Globus pallidus (tissue), 1 donor: ENCODE data around the gene KCNH2.
"Not testable (repeated sequence)": the region's sequence is repeated elsewhere in the genome, so short reads cannot be mapped to it uniquely, and the experiment has no call there.

Experiments used
- DNase-seq: peaks from one replicate; pipeline ENCODE4 v3.0.0-alpha.2; 2015; ENCODE audit warnings: low spot score

Gene KCNH2, protein sequence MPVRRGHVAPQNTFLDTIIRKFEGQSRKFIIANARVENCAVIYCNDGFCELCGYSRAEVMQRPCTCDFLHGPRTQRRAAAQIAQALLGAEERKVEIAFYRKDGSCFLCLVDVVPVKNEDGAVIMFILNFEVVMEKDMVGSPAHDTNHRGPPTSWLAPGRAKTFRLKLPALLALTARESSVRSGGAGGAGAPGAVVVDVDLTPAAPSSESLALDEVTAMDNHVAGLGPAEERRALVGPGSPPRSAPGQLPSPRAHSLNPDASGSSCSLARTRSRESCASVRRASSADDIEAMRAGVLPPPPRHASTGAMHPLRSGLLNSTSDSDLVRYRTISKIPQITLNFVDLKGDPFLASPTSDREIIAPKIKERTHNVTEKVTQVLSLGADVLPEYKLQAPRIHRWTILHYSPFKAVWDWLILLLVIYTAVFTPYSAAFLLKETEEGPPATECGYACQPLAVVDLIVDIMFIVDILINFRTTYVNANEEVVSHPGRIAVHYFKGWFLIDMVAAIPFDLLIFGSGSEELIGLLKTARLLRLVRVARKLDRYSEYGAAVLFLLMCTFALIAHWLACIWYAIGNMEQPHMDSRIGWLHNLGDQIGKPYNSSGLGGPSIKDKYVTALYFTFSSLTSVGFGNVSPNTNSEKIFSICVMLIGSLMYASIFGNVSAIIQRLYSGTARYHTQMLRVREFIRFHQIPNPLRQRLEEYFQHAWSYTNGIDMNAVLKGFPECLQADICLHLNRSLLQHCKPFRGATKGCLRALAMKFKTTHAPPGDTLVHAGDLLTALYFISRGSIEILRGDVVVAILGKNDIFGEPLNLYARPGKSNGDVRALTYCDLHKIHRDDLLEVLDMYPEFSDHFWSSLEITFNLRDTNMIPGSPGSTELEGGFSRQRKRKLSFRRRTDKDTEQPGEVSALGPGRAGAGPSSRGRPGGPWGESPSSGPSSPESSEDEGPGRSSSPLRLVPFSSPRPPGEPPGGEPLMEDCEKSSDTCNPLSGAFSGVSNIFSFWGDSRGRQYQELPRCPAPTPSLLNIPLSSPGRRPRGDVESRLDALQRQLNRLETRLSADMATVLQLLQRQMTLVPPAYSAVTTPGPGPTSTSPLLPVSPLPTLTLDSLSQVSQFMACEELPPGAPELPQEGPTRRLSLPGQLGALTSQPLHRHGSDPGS

DNA sequence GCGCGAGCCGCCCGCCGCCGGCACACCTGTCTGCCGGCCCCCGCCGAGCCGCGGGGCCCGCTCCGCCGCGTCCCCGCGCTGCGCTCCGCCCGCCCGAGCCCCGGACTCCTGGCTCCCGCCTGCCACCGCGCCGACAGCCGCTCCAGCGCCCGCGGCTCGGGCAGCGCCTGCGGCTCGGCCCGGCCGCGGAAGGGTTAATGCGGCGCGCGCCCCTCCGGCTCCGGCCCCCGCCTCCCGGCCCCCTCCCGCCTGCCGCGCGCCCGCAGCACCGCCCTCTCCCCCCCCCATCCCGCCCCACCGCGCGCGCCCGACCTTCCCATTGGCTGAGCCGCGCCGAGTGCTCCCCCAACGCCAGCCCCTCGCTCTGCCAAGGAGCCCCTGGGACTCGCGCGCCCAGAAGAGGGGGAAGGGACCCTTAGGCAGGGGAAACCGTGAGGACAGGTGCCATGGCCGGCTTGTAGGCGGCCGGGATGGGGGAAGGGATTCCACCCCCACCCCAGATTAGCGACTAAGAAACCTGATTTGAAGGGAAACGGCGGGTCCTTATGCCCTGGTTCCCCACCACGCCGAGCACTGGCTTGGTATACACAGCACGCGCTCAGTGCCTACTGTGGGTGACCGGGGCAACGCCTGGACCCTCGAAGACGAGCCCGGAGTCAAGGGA, at the start of gene KCNH2:
Gene KCNH2, minus strand, starts transcription at position 196 of the 664 bp plus-strand sequence. CDS start 408 bp downstream, outside the sequence.
- DNase-seq = no peak

DNA sequence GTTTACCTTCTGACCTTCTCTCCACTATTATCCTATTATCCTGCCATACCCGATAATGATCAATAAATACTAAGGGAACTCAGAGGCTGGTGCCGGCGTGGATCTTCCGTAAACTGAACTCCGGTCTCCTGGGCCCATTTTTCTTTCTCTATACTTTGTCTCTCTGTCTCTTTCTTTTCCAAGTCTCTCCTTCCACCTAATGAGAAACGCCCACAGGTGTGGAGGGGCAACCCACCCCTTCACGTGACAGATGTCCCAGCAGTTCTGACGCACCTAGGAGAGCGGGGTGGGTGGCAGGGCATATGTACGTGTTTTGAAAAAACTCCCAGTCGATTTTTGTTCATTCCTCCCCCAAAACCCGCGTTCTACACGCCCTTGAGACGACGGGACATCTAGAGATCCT, 49.6 kb upstream of the KCNH2 start:
- not testable (repeated sequence) for DNase-seq

DNA sequence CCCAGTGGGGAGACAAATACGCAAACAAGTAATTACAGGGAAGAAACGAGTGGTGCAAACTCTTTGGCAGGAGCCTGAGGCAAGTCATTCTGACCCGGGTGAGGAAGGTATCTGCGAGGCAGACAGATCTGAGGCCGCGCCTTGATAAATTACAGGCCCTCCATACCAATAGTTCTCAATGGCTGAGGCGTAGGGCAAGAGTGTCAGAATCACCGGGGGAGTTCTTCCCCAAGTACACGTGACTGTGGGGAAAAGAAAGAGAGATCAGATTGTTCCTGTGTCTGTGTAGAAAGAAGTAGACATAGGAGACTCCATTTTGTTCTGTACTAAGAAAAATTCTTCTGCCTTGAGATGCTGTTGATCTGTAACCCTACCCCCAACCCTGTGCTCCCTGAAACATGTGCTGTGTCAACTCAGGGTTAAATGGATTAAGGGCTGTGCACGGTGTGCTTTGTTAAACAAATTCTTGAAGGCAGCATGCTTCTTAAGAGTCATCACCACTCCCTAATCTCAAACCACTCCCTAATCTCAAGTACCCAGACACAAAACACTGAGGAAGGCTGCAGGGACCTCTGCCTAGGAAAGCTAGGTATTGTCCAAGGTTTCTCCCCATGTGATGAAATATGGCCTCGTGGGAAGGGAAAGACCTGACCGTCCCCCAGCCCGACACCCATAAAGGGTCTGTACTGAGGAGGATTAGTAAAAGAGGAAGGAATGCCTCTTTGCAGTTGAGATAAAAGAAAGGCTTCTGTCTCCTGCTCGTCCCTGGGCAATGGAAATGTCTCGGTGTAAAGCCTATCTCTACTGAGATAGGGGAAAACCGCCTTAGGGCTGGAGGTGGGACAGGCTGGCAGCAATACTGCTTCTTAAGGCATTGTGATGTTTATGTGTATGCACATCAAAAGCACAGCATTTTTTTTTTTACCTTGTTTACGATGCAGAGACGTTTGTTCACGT, 48.9 kb upstream of the KCNH2 start:
- not testable (repeated sequence) for DNase-seq

DNA sequence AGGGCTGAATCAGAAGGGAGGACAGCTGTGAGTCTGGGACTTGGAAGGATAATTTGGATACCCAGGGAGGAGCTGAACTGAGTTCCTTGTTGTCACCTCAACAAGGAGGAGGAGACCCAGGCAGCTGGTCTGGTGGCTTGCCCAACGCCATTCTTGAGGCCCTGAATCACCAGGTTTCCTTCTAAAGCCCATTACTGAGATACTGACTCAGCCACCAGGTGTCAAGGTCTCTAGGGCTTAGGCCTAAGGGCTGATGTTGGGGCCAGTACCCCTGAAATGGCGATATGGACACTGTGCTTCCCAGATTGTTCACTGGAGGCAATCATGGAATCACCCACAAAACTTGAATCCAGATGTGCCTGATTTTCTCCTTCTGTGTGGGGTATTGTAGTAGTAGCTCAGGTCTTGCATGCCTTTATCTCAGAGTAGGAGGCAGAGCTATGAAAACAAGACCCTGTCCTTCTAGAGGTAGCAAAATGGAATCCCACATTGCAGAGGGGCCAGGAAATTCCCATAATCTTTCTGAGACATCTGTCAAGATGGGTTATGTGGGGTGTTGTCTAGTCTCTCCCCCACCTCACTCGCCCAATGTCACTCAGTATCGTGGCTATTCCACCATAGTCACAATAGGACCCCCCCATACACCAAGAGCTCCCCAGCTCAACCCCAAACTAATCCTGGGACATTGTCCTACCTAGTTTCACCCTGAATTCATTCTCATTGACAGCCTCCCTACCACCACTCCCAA, 48.0 kb upstream of the KCNH2 start:
- no peak for DNase-seq

DNA sequence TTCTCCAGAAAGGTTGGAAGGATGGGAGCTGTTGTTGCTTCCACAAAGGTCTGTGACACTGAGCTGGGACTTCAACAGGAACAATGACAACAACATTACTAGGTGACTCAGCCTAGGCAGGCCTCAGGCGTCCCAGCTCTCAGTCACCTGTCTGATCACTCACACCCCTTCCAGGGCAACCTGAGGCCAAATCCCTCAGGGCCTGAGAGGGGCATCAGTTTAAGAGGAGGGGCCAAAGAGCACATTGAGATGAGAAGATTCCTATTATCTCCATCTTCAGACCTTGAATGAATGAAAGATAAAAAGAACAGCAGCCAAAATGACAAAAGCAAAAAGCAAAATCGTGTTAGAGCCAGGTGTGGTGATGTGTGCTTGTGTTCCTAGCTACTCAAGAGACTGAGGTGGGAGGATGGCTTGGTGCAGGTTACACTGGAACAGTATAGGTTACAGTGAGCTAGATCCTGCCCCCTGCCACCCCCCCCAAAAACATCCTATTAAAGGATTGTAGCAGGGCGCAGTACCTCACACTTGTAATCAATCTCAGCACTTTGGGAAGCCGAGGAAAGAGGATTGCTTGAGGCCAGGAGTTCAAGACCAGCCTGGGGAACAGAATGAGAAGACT, 46.4 kb upstream of the KCNH2 start, which contains the start of gene ATG9B:
Gene ATG9B, minus strand, starts transcription at position 60 of the 622 bp plus-strand sequence. CDS start 71 bp downstream, outside the sequence.
- no peak for DNase-seq

DNA sequence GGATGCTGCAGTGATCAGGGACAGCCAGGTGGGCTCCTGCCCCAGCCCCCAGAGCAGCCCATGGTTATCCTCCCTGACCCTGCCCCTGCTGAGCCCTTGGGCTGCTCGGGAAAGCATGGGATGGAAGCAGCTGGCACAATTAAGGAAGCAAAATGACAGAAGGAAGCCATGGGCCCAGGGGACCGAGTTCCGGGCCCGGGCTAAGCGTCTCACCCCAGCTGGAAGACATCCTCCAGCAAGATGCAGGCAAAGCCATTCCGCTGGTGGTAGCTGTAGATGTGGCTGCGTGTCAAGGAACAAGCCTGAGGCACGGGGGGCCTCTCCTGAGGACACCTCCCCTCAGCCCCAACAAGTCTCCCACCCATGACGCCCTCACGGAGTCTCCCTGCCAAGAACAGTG, 45.1 kb upstream of the KCNH2 start:
- DNase-seq = no peak

DNA sequence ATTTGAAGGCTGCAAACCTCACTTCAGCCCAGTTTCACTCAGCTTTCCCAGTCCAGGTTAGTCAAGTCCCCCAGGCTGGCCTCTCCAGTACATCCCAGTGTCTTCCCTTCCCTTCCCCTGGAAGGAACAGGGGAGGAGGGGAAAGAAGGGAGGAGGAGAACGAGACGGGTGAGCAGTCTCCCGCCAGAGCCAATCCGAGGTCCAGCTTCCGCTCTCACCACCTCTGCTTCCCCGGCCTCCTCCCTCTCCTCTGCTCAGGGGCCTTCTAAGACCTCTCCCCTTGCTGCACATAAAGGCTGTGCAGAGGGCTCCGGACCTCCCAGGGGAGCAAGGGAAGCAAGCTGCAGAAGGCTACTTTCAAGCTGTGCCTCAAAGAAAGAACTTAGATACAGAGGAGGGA, 42.1 kb upstream of the KCNH2 start:
- no peak for DNase-seq

DNA sequence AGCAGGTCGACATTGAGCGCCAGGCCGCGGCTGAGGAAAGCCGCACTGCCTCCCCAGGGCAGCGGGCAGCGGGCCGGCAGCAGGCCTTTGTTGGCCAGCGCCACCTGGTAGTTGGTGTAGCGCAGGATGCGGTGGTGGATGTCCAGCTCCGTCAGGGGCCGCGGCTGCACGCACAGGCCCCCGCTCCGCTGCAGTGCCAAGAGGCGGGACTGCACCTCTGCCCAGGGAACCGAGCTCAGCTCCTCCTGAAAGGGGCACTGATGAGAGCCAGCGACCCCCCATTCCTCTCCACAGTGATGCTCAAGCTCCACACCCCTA, 41.0 kb upstream of the KCNH2 start:
- DNase-seq = no peak

DNA sequence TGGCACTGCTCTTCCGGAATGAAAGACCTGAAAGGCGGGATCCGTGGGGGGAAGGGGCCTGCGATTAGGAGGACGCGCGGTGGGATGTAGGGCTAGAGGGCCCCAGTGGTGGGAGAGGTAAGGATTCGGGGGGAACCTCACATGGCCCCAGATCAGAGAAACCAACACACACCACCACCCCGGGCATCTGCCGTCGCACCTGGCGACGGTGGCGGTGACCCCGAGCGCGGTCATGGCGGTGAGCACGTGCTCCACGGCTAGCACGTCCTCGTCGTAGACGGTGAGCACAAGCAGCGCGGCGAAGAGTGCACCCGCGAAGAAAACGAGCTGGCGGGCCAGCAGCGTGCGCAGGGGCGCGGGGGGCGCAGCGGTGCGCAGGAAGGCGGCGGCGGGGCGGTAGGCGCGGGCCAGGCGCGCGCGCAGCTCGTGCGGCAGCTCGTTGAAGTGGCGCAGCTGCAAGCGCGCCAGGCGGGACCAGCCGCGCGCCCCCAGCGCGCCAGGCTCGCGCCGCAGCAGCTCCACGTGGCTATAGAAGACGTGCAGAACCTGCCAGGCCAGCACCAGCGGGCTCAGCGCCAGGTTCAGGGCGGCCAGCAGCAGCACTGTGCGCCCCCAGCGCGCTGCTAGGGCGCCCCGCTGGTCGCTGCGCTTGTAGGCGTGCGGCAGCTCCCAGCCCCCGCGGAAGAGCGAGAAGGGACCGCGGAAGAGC, 40.5 kb upstream of the KCNH2 start:
- DNase-seq = no peak

DNA sequence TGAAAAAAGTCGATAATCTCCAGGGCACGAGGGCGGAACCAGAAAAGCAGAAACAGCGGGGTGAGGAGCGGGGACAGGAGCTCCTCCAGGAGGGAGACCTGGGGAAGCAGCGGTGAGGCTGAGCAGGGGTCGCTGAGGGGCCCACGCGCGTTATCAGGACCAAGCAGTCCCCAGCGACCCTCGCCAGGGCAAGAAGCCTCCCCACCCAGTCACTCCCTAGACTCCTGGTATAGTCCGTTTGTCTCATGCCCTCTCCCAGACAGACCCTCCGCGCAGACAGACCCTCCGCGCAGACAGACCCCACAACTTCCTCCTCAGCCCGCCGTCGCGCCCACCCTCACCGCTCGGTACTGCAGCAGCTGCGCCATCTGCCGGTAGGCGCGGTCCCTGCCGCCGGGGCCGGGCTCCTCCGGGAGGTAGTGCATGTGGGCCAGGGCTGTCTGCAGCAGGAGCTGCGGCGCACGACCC, 39.9 kb upstream of the KCNH2 start:
- DNase-seq = no peak

DNA sequence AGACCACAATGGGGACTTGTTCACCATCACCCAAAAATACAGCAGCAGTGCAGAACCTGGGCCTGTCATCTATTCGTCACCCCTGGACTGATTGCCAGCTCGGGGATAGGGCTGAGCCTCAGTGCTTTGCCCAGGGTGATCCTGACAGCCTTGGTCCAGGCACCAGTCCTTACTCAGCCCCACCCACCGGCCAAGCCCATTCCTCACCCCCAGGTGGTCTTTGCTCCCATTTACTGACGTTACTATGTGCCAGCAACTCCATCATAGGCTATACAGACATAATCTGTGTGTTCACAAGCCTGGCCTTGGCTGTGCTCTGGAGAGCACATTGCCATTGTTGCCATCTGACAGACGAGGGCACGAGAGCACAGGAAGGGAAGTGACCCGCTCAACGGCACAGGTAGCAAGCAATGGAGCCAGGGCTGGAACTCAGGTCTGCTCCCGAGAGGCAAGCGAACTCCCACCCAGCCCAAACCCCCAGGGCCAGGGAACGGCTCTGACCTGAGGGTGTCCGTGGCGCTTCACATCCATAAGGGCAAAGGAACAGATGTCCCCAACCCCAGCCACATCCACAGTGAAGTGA, 39.3 kb upstream of the KCNH2 start:
- no peak for DNase-seq

DNA sequence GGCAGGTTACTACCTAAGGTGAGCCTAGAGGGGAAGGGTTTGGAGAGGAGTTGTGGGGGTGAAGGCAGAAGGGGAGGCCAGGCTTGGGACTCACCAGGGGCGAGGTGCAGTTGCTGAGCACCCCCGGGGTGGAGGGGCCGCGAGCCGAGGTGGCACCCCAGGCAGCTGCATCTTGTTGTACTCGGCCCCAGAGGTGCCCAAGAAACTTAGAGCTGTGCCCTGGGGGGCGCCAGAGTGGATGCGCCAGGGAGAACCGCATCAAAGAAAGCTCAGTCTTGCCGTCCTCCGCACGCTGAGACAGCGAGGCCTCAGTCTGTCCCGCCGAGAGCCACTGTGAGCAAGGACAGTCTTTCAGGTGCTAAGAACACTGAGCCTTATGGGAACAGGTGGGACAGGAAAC, 38.8 kb upstream of the KCNH2 start:
- DNase-seq = no peak

DNA sequence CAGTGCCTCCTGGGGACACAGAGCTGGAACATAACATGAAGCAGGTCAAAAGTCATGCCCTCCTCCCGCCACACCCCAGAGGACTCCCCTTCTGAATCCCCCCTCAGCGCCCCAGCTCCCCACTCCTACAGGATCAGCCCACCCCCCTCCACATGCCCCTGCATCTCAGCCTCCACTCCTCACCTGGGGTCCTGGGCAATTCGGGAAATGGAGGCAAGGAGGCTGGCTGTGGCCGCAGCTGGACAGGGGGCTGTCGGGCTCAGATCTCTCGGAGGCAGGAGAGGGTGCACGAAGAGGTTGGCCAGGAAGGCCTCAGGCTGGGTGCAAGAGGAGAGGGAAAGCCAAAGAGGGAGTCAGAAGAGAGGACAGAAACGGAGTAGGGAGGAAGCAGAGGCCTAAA, 38.4 kb upstream of the KCNH2 start:
- no peak for DNase-seq

DNA sequence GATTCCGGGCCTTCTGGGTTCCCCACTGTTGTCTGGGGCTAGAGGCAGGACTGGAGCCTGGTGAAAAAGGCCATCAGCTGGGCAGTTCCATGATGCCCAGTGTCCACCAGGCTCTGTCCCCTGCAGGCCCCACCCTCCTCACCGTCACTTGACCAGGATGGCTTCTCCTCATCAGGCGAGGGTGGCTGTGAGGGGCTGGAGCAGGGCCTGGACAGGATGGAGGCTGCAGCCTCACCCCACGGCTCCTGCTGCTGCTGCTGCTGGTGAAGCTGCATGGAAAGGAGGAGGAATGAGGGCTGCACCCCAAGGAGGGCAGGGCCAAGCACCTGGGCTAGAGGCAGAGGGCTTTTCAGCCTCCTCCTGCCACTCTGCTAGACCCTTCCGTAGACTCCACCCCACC, 37.8 kb upstream of the KCNH2 start:
- no peak for DNase-seq

DNA sequence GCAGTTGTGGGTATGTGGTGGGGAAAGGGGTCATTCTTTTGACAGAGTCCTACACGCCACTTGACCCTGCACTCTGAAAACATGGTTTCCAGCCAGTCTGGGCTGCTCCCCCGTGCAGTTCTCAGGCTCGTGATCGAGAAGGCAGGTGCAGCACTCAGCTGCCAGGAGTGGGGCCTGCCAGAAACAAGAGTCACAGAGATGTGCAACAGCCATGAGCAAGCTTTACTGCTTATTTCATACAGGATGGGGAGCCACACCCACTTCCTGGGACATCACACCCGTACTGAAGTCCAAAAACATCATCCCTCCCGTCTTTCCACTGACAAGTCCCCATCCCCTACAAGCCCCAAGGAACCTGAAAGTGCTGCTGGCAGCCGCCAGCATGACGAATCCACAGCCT, 36.8 kb upstream of the KCNH2 start:
- no peak for DNase-seq

DNA sequence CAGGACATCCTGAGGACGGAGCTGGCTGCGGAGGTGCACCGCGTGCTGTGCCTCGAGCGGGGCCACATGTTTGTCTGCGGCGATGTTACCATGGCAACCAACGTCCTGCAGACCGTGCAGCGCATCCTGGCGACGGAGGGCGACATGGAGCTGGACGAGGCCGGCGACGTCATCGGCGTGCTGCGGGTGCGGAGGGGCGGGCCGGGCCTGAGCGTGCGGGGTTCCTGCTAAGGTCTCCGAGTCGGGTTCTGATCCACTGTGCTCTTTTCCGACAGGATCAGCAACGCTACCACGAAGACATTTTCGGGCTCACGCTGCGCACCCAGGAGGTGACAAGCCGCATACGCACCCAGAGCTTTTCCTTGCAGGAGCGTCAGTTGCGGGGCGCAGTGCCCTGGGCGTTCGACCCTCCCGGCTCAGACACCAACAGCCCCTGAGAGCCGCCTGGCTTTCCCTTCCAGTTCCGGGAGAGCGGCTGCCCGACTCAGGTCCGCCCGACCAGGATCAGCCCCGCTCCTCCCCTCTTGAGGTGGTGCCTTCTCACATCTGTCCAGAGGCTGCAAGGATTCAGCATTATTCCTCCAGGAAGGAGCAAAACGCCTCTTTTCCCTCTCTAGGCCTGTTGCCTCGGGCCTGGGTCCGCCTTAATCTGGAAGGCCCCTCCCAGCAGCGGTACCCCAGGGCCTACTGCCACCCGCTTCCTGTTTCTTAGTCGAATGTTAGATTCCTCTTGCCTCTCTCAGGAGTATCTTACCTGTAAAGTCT, 35.8 kb upstream of the KCNH2 start:
- peak; percentile 58 for DNase-seq

DNA sequence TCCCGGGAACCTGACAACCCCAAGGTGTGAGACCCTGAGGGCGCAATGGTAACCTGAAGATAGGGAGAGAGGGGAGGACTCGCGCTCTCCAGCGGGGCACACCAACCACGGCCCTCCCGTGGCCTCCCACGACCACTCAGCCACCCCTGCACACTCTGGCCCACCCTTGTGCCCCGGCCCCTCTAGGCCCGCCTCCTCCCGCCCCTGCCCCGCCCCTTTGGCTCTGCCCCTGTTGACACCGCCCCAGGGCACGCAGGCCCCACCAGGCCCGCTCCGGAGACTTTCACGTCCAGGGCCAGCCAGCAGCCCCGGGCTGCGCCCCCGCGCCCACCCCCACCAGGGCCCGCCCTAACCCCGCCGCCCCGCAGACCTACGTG, 35.2 kb upstream of the KCNH2 start:
- DNase-seq = no peak

DNA sequence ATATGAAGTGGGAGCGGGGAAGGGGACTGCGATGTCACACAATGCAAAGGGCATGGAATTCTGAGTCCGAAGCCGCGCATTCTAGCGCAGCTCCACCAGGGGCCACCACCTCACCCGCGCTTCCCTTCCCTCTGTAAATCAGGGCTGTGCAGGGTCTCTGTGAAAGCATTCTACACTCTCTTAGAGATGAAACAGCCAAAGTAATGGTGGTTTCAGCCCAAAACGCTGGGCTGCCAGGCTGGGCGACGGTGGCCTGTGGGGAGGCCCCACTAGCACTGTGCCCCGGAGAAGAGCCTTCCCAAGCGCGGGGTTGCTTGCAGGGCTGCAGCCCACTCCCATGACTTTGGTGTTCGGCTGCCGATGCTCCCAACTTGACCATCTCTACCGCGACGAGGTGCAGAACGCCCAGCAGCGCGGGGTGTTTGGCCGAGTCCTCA, 34.8 kb upstream of the KCNH2 start:
- no peak for DNase-seq
